ENCODE measurements around the gene PNKP. TPM values are rescaled to one million over a fixed set of nuclear protein-coding genes. Genes with fewer than 3 reads are reported as not detected.

Gene PNKP
- total RNA-seq, 2 donors from 2014 or later, result 53.7 to 137 TPM

GRCh38 chr19:49871349-49871985 is 4.1 kb upstream of the PNKP start:
- Histone ChIP-seq H3K27me3 (no peaks in the 10 kb centered on the region), H3K9me3 (no peaks in the 10 kb centered on the region), H3K9ac (ENCODE audit: low read depth in 2 of 2, low read length in 2 of 2) (no peak overlapping the region), H3K36me3 (no peaks in the 10 kb centered on the region), H3K4me3 (no peak overlapping the region), H3K4me1 (peaks cover 7% of the 10 kb centered on the region), H3K27ac (no peak overlapping the region)
- no peak for DNase-seq
- intact Hi-C loops (cut with DNase I), result no loop called here
- TF ChIP-seq, protein P1, sequence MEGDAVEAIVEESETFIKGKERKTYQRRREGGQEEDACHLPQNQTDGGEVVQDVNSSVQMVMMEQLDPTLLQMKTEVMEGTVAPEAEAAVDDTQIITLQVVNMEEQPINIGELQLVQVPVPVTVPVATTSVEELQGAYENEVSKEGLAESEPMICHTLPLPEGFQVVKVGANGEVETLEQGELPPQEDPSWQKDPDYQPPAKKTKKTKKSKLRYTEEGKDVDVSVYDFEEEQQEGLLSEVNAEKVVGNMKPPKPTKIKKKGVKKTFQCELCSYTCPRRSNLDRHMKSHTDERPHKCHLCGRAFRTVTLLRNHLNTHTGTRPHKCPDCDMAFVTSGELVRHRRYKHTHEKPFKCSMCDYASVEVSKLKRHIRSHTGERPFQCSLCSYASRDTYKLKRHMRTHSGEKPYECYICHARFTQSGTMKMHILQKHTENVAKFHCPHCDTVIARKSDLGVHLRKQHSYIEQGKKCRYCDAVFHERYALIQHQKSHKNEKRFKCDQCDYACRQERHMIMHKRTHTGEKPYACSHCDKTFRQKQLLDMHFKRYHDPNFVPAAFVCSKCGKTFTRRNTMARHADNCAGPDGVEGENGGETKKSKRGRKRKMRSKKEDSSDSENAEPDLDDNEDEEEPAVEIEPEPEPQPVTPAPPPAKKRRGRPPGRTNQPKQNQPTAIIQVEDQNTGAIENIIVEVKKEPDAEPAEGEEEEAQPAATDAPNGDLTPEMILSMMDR (IDR thresholded peaks at IDR 0.05), result no peak

DNA sequence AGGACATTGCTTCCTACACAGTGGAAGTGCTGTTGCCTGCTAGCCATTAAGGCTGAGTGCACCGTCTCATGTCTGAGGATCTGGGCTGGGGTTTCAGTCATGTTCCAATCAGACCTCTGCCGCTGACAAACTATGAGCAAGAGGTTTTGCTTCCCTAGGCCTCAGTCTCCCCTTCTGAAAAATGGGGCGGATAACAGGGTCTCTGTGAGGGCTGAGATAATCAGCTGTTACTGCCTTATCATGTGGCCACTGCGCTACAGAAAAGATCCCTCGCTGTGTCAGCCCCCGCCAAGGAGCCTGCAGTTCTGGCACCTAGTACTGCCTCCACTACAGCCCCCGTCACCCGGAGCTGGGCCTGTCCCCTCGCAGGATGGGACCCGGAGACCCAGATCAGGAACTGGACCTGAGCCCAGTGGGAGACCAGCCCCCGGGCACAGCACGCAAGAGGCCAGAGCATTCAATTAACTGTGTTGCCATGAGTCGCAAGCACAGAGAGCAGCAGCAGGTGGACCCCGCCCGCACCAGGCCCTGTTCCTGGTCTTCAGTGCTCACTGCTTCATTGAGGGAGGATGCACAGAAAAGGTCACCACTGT is 3.0 kb upstream of the PNKP start:
- Histone ChIP-seq H3K9me3 (no peaks in the 10 kb centered on the region), H3K27me3 (no peaks in the 10 kb centered on the region), H3K9ac (ENCODE audit: low read depth in 2 of 2, low read length in 2 of 2) (peak overlapping the region; percentile 71 to 90), H3K27ac (peak overlapping the region; percentile 91), H3K36me3 (no peaks in the 10 kb centered on the region), H3K4me3 (peak overlapping the region; percentile 55), H3K4me1 (peaks cover 17% of the 10 kb centered on the region)
- intact Hi-C loops (cut with DNase I), result no loop called here
- TF ChIP-seq, protein P1 (IDR thresholded peaks at IDR 0.05), result no peak
- no peak for DNase-seq

DNA sequence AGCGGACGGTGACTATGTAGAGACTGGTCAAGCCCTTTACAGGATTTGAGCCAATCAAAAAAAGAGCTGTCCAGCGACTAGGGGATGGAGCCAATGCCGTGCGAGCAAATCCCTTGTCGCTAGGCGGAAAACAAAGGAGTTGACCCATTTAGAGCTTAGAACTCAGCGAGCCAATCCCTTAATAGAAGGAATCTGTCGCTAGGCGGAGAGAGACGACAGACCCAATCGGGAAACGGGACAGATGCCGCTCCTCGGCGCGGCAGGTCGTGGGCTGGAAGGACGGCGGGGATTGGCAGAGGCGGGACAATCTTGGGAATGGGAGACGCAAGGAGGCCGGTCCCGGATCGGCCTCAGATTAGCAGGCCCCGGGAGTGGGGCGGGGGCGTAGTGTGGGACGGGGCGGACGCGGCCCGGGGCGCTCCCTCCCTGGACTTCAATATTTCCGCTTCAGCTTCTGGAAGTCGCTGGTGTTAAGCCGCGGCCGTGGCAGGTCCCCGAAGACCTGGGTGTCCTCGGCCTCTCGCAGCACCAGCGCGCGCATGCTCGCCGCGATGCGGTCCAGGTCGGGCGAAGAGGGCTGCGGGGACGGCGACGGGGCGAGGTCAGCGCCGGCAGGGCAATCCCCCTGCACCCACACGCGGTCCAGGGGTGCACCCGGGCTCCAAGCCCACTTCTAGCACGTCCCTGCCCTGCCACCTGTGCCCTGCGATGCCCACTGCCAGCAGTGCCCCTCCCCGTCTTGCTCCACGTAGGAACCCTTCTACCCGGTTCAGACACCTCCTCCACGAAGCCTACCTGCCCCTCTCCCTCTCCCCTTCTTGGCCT is 2.3 kb upstream of the PNKP start:
- no peaks in the 10 kb centered on the region for H3K36me3 ChIP-seq
- peak overlapping the region; percentile 55 for H3K4me3 ChIP-seq
- H3K9ac ChIP-seq (ENCODE audit: low read depth in 2 of 2, low read length in 2 of 2), result peak overlapping the region; percentile 71 to 90
- no peaks in the 10 kb centered on the region for H3K27me3 ChIP-seq
- H3K27ac ChIP-seq, result peak overlapping the region; percentile 91
- TF ChIP-seq, protein P1 (IDR thresholded peaks at IDR 0.05), result no peak
- peak; percentile 97 for DNase-seq
- intact Hi-C loops (cut with DNase I), result loop anchor here (10.0 kb wide), 1 partner anchor 55 kb away; the partner anchor contains the start of genes FUZ and MED25
- no peaks in the 10 kb centered on the region for H3K9me3 ChIP-seq
- peaks cover 22% of the 10 kb centered on the region for H3K4me1 ChIP-seq

DNA sequence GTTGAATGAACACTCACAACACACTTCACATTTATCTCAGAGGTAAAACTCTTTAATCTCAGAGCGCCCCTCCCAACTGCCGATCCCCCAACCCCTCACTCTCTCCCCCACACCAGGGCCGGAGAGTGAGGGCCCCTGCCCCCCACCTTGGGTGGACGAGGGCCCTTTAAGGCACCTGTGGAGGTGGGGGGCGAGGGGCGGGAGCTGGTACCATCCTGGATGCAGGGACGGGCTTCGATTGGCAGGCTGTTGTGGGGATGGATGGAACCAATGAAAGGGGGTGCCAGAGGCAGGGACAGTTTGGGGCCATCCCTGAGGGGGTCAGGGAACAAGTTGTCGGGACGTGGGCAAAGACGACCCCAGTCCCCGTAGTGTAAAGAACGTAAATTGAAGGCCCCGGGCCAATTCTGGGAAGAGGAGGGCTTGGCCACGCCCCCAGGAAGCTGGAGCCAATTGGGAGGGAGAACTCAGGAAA is 1.7 kb upstream of the PNKP start:
- H3K4me1 ChIP-seq, result peaks cover 22% of the 10 kb centered on the region

DNA sequence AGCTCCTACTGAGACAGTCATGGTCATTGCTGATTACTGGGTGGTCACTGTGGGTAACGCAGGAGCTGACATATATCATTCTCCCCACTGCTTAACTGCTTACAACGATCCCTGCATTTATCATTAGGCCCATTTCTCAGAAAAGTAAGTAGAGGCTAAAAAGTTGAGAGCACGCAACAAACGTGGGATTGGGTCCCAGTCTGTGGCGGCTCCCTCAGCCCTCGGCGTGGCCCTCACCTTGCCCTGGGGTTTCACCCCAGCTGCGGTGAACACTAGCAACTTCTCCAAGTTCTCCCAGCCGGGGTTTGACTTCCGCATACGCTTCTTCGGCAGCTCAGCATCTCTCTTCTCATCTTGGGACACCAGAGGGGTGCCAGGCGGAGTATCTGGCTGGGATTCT is 2.5 kb downstream of the PNKP start:
- H3K27ac ChIP-seq, result no peak overlapping the region
- no peaks in the 10 kb centered on the region for H3K36me3 ChIP-seq
- peaks cover 15% of the 10 kb centered on the region for H3K4me1 ChIP-seq
- H3K27me3 ChIP-seq, result no peaks in the 10 kb centered on the region
- H3K9ac ChIP-seq (ENCODE audit: low read depth in 2 of 2, low read length in 2 of 2), result no peak overlapping the region
- DNase-seq, result no peak
- TF ChIP-seq, protein P1 (IDR thresholded peaks at IDR 0.05), result no peak
- no peaks in the 10 kb centered on the region for H3K9me3 ChIP-seq
- intact Hi-C loops (cut with DNase I), result loop anchor here (10.0 kb wide), 1 partner anchor 50 kb away; the partner anchor contains the start of genes FUZ and MED25
- H3K4me3 ChIP-seq, result no peak overlapping the region

More for the DNA sequence above, 1.7 kb upstream of the PNKP start:
- Histone ChIP-seq H3K27ac (peak overlapping the region; percentile 91), H3K27me3 (no peaks in the 10 kb centered on the region), H3K36me3 (no peaks in the 10 kb centered on the region), H3K4me3 (peak overlapping the region; percentile 22), H3K9ac (ENCODE audit: low read depth in 2 of 2, low read length in 2 of 2) (peak overlapping the region; percentile 30 to 31), H3K9me3 (no peaks in the 10 kb centered on the region)
- TF ChIP-seq, protein P1 (IDR thresholded peaks at IDR 0.05), result no peak
- no peak for DNase-seq
- intact Hi-C loops (cut with DNase I), result loop anchor here (10.0 kb wide), 1 partner anchor 54 kb away; the partner anchor contains the start of genes FUZ and MED25
